ENCODE data around the gene CCDC178.

DNA sequence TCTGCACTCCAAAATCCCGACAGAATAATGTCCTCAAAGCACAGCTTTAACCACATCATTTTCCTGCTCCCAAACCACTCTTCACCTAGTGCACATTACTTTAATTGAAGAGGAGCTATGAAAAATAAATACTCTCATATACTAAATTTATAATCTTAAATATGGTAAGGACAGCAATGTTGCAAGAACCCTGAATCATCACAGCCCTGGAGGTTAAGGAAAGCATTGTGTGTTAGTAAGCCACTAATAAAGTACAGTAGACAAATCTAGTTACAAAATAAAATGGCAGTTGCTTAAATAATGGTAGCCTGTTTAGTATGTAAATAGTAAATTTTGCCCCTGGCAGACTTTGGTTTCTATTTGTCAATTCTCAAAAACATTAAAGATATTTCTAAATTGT is 27.0 kb upstream of the CCDC178 start:
- no peak for TF ChIP-seq POLR2A (IDR thresholded peaks at IDR 0.05)
- TF ChIP-seq, protein P1, sequence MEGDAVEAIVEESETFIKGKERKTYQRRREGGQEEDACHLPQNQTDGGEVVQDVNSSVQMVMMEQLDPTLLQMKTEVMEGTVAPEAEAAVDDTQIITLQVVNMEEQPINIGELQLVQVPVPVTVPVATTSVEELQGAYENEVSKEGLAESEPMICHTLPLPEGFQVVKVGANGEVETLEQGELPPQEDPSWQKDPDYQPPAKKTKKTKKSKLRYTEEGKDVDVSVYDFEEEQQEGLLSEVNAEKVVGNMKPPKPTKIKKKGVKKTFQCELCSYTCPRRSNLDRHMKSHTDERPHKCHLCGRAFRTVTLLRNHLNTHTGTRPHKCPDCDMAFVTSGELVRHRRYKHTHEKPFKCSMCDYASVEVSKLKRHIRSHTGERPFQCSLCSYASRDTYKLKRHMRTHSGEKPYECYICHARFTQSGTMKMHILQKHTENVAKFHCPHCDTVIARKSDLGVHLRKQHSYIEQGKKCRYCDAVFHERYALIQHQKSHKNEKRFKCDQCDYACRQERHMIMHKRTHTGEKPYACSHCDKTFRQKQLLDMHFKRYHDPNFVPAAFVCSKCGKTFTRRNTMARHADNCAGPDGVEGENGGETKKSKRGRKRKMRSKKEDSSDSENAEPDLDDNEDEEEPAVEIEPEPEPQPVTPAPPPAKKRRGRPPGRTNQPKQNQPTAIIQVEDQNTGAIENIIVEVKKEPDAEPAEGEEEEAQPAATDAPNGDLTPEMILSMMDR (IDR thresholded peaks at IDR 0.05), result no peak
